ENCODE measurements around the gene CRKL.

GRCh38 chr22:20948450-20948849 is 31.2 kb downstream of the CRKL start:
- TF ChIP-seq POLR2A (IDR thresholded peaks at IDR 0.05) (no peak), CTCF (IDR thresholded peaks at IDR 0.05) (no peak)
